LNCAP (cell line): ENCODE data around the gene BCL2.

Source experiments
- TF ChIP-seq, protein P1 (sequence below): fragments of 450-650 bp; IDR thresholded peaks from 2 replicates; pipeline ENCODE4 v1.5.1; 2017; ENCODE audit warnings: mild to moderate bottlenecking

Gene BCL2

DNA sequence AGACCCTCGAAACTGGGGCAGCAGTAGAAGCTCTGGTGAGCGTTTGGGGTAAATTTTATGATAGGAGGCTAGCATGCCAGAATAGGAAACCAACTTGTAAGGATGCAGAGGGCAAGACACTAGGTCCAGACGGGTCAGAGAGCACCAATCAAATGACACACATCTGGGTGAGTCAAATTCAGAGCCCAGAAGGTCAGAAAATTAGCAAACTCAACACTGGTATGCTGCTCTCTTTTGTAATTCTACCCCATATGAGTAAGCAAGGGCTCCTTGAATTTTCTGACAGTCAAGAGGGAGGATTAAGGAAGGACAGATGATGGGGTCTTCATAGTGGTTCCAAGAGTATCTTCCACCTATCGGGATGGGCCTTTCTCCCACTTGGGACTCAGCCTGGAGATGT is 209.8 kb downstream of the BCL2 start:
- TF ChIP-seq, protein P1, sequence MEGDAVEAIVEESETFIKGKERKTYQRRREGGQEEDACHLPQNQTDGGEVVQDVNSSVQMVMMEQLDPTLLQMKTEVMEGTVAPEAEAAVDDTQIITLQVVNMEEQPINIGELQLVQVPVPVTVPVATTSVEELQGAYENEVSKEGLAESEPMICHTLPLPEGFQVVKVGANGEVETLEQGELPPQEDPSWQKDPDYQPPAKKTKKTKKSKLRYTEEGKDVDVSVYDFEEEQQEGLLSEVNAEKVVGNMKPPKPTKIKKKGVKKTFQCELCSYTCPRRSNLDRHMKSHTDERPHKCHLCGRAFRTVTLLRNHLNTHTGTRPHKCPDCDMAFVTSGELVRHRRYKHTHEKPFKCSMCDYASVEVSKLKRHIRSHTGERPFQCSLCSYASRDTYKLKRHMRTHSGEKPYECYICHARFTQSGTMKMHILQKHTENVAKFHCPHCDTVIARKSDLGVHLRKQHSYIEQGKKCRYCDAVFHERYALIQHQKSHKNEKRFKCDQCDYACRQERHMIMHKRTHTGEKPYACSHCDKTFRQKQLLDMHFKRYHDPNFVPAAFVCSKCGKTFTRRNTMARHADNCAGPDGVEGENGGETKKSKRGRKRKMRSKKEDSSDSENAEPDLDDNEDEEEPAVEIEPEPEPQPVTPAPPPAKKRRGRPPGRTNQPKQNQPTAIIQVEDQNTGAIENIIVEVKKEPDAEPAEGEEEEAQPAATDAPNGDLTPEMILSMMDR, result no peak

DNA sequence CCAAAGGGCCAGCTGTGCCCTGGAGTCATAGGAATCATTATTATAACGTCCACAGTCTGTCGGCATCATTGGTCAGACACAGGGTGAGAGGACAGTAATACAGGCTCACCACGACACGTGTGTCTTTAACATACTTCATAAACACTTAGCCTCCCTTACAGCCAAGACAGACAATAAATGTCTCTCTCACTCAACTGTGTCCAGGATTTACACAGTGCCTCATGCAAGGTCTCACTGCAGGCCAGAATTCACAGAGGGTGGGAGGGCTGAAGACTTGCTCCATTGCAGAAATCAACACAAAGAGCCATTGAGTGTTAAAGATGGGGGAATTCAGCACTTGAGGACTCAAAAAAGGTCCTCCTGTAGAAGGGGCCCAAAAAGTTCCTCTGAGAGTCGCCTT is 210.5 kb downstream of the BCL2 start:
- TF ChIP-seq, protein P1, result no peak

DNA sequence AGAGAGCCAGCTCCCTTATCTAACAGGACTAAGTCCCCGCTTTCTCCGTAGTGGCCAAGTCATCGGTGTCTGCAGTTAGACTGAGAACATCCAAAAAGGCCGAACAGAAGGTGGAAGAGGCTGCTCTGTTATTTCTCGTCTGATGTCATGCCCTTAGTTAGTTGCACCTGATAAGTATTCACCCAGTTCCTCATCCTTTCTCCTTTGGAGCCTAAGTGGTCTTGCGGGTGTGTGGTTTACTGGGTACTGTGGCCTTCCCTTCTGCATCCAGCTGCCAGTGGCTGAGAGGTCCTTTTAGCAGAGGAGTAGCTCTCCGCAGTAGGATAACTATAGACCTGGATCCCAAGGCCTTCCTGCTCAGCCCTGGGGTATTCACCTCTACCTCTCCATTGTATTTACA is 211.6 kb downstream of the BCL2 start:
- TF ChIP-seq, protein P1, result no peak

DNA sequence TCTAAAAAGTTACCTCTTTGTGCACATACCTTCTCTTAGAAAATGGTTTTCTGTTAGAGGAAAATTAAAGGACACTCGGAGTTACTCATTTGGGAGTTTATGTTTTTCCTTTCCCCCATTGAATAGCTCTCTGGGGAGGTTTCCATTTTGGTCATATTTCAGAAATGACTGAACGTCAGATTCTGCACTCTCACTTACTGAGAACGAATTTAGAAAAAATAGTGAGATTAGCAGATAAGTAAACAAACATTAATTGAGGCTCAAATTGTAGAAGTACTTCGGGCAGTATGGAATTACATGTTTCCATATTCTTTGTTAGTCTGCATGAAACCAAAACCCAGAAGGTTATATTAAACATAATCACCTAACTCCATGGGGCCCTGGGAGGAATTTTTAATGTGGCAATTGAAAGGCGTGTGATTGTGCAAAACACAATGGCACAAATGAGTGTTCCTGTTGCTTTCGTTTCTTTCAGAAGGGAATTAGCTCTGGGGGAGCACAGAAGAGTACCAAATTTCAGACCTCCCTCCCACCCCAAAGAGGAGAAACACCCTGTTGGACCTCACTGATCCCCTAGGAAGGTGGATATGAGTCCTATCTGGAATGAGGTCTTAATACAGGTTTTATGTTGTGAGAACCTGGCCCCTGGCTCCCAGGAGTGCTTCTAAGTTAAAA is 212.3 kb downstream of the BCL2 start:
- TF ChIP-seq, protein P1, result no peak

DNA sequence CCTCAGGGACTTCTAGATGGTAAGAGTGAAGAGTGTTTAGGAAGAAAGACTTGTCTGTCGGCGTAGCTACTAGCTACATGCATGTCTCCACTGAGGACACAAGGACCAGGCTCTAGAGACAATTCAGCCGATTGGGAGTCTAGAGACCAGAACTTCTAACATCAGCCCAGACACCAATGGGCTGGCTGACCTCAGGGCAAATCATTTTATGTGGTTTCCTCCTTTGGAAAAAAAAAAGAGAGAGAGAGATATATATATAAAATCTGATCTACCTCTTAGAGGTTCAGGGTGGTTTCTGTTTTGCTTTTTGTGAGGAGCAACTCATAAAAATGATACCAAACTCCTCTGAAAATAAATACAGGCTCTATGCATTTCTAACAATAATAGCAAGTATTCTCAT is 212.8 kb downstream of the BCL2 start:
- TF ChIP-seq, protein P1, result no peak

DNA sequence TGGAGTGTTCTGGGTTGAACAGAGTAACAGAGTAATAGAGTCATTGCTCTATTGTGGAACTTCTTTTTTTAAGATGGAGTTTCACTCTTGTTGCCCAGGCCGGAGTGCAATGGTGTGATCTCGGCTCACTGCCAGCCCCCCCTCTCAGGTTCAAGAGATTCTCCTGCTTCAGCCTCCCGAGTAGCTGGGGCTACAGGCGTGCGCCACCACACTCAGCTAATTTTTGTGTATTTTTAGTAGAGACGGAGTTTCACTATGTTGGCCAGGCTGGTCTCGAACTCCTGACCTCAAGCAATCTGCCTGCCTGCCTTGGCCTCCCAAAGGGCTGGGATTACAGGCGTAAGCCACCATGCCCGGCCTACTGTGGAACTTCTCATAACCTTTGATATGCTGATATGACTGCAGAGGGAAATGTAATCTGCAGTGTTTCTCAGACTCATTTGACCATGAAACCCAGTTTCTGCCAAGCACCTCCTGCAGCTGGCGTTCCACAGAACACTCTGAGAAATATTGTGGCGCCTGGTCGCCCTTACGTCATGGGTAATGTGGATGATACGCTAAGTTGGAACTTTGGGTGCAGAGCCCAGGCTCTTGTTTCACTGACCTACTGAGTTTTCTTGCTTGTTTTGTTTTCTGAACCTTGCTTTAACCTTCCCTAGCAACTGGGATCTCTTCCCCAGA is 213.8 kb downstream of the BCL2 start:
- TF ChIP-seq, protein P1, result no peak

DNA sequence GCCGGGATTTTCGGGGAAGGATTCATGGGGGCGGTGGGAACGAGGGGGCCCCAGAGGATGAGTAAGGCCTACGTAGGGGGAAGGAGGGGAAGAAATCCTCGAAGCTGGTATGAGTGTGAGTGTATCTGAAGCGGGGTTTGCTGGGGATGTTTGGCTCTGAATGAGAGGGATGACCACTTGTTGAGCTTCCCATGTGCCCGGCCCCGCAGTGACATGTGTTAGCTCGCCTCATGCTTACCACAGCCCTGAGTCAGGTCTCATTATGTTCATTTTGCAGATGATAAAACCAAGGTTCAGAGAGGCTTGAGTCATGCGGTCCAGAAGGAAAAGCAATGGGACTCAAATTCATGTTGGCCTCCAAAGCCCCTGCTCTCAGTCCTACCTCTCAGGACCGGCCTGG is 214.7 kb downstream of the BCL2 start:
- TF ChIP-seq, protein P1, result no peak
